Testis (tissue), 2 donors: Measurements from ENCODE around the gene CCDC158.

ENCODE experiments used
- CTCF ChIP-seq, 3 experiments: fragments of 450-650 bp in 2 of 3; fragments of 200-600 bp in 1 of 3; sonication (generic) in 1 of 3; IDR thresholded peaks; one replicate each; pipeline ENCODE4 v1.5.1; 2016 to 2019; ENCODE audit warnings: antibody characterized with exemption in 3 of 3, mild to moderate bottlenecking in 2 of 3, moderate library complexity in 1 of 3
- POLR2A ChIP-seq: fragments of 450-650 bp; IDR thresholded peaks from one replicate; pipeline ENCODE4 v1.6.1; 2017; ENCODE audit warnings: antibody characterized with exemption, mild to moderate bottlenecking, moderate library complexity

GRCh38 chr4:76354517-76355473, 66.1 kb downstream of the CCDC158 start:
- TF ChIP-seq CTCF (IDR thresholded peaks at IDR 0.05) (no peak), POLR2A (no peak)
